ENCODE data around the gene FRMD1.

FRMD1 gene

DNA sequence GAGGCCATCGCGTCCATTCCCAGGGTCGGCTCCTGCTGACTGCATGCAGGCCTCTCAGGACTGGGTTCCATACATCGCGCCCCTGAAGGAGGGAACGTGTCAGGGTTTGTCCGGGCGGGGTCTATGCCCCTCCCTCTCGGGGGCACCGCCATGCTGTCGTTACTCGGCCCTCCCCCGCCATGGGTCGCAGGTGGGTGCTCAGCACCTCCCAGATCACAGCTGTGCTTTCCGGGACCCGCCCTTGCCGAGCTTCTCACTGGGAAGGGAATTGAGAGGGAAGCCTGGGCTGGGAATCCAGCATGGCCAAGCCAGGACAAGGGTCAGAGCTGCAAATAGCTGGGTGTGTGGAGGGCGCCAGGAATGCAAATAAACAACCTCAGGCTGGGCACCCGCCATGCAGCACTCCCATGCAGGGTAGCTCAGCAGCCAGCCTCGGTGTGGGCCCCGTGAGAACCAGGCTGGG, at the start of gene FRMD1:
TSS of gene FRMD1 (minus strand) at position 270 of the 463 bp plus-strand sequence. CDS start at position 152, 118 bp downstream.
- DNase-seq (ENCODE audit: low read depth in 2 of 2) = no peak

DNA sequence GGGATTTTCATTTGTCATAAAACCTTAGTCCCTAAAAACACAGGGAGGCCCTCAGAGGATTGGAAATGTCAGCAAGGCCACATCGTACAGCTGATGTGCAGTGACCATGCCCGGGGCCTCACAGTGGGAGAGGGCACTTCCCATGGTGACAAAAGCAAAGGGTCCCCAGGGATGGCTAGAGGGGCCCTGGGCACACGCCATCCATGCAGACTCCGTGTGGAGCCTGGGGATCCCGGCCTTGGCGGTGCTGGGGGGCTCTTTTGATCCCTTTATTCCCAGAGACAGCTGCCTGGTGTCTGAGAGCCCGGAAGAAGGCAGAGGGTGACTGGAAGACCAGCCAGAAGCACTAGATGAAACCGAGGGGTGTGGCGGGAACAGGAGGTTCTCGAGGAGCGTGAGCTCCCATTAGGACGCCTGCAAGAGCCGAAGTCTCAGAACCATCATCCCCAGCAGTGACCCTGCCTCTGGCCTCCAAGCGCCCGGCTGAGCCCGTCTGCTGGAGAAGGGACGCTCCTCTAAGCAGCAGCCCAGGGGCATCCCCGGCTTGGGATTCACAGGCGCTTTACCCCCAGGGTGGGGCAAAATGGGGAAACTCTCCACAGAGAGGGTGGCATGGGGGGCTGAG, 49.1 kb upstream of the FRMD1 start:
- no peak for DNase-seq (ENCODE audit: low read depth in 2 of 2)

- DNase-seq (ENCODE audit: low read depth in 2 of 2) = no peak
Observed at GRCh38 chr6:168127384-168127868, 48.4 kb upstream of the FRMD1 start.

DNA sequence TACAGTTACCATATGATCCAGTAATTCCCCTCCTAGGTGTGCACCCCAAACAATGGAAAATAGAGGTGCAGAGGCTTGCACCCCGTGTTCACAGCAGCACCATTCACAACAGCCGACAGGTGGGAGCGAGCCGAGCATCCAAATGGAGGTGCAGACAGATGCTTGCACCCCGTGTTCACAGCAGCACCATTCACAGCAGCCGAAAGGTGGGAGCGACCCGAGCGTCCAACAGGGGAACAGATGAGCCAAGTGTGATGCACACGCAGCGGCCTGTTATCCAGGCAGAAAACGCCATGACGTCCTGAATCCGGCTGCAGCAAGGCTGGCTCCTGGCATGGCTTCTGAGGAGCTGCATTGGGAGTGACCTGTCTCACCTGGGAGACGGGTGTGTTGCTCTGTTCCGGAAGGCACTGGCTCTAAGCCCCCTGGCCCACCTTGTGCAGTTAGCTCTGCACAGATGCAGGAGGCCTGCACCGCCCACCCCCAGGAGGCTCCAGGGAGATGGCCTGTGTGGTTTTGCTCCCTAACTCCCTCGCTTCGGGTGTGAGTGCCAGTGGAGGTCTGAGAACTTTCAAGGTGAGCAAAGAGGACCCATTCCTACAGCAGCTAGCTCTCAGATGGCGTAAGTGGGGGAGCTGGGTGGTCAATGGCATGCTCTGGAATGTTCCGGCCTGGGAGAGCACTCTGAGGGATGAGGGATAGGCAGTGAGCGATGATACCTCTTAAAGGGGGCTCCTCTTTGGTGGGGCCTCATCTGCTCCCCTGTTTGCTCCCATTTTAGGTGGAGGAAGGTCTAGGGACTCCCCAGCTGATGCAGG, 47.8 kb upstream of the FRMD1 start:
- DNase-seq (ENCODE audit: low read depth in 2 of 2) = no peak

DNA sequence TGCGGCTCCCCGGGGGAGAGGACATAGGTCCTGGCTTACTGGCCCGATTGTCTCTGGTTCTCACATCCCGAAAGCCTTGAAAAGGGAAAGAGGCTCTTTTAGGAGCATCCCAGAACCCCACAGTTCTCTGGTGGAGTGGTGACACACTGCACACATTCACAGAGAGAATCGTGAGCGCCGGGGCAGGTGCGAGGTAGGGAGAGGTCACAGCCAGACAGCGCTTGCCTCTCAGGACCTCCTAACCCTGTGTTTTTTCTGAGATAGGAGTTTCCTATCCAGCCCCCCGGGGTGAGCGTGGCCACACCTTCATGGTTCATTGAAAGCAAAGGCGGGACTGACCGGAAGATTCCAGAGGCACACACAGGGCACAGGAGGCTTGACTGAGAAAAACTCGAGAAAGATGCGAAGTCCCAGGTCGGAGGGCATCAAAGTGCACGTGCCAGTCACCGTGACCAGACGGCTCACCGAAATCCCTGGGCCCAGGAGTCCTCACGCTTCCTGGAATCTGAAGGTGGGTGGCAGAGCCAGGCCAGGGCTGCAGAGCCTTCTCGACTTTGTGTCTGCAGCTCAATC, 46.5 kb upstream of the FRMD1 start:
- no peak for DNase-seq (ENCODE audit: low read depth in 2 of 2)

GRCh38 chr6:168124921-168125320, 45.9 kb upstream of the FRMD1 start:
- no peak for DNase-seq (ENCODE audit: low read depth in 2 of 2)

- no peak for DNase-seq (ENCODE audit: low read depth in 2 of 2)
Observed at GRCh38 chr6:168124158-168124557, 45.1 kb upstream of the FRMD1 start.

GRCh38 chr6:168123165-168123911, 44.3 kb upstream of the FRMD1 start:
- DNase-seq (ENCODE audit: low read depth in 2 of 2) = no peak

GRCh38 chr6:168122521-168122920, 43.5 kb upstream of the FRMD1 start:
- DNase-seq (ENCODE audit: low read depth in 2 of 2) = no peak

DNA sequence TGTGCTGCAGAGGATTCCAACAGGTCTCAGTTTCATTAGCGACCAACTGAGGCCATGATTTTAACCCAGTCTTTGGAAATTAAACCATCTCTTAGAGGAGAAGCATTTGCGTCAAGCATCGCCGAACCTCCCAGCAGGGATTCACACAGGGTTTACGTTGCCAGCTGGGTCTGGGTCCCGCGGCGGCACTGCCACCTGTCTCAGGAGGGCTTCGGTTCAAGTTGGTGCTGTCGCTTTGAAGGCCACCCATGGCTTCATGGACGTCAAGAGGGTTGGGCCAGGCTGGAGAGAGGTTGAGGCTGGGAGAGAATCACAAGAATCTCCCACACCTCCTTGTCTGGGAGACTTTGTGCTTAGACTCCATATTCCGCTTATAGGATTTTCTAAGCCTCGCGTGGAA, 43.0 kb upstream of the FRMD1 start:
- no peak for DNase-seq (ENCODE audit: low read depth in 2 of 2)

DNA sequence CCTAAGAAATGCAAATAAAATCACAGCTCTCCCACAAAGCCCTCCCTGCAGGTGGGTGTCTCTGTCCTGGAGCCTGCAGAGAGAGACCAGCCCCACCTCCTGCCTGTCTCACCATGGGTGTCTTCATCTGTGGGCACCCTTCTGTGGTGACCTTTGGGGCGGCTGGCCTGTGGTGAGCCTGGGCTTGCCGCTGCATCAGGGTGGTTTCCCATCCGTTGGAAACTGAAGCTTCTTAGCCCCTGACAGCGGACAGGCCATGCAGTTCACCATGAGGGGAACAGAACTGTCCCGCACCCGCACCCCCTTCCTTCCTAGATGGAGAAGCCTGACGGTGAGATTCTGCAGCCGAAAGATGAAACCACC, 42.3 kb upstream of the FRMD1 start:
- DNase-seq (ENCODE audit: low read depth in 2 of 2) = no peak

GRCh38 chr6:168120390-168121302, 41.6 kb upstream of the FRMD1 start:
- no peak for DNase-seq (ENCODE audit: low read depth in 2 of 2)

DNA sequence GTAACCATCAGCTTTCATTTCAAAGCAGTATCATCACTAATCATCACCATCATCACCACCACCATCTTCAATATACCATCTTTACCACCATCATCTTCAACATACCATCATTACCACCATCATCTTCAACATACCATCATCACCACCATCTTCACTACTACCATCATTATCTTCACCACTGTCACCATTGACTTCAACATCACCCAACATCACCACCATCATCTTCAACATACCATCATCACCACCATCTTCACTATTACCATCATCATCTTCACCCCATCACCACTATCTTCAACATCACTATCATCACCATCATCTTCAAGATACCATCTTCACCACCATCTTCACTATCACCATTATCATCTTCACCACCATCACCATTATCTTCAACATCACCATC, 40.5 kb upstream of the FRMD1 start:
- DNase-seq (ENCODE audit: low read depth in 2 of 2) = no peak

- no peak for DNase-seq (ENCODE audit: low read depth in 2 of 2)
Observed at GRCh38 chr6:168118935-168119334, 39.9 kb upstream of the FRMD1 start.

- no peak for DNase-seq (ENCODE audit: low read depth in 2 of 2)
Observed at GRCh38 chr6:168117942-168118341, 38.9 kb upstream of the FRMD1 start.

DNA sequence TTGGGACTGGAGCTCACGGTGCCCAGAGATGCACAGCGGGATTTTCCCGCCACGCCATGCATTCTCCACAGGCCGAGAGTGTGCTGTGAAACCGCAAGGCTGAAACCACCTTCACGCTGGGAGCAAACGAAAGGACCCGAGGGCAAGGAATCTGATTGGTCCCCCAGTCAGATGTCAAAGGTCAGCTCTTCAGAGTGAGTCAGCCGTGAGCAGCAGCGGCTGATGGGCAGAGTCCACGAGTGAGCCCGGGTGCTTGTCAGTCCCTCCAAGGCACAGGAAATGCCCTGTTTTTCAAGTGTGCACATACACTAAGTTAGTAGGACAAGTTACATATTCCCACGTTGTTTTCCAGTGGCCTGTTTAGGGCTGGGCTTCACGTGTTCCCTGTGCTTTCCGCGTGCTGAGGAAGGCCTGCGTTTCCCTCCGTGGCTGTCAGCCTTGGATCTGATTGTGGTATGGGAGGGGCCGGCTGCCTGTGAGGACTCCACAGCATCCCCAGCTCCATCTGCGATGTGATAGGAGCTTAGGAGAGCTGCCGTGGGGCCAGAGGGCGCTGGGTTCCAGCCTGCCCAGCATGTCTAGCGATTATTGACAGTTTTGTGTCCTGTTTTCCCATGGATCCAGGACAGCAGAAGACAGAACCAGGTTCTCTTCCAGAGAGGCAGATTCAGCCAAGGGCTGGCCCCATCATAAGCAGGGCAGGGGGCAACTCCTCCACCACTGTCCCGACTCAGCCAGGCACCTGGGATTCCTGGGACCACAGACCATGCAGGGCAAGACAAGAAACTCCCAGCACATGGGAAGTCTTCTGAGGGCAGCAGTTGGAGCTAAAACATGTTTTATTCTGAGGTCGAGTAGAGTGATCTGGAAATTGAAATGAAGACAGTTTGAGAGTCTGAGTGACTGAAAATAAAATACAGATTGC, 38.2 kb upstream of the FRMD1 start:
- DNase-seq (ENCODE audit: low read depth in 2 of 2) = no peak

GRCh38 chr6:168116438-168116974, 37.5 kb upstream of the FRMD1 start:
- DNase-seq (ENCODE audit: low read depth in 2 of 2) = no peak

GRCh38 chr6:168115748-168116437, 36.9 kb upstream of the FRMD1 start:
- no peak for DNase-seq (ENCODE audit: low read depth in 2 of 2)

DNA sequence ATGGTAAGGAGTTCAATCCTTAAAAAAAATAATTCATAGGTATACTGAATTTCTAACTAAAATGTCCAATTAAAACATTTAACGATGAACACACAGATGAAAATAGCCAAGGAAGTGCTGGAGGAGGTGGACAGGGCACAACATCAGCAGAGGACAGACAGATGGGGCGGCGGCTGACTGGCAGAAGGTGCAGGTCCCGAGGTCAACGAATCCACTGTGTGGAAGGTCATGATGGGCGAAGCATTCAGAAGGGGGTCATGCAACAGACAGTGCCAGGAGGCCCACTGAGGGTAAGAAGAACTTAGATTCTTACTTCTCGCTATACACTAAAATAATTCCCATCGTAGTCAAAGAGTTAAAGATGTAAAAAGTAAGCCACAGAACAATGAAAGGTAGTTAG, 34.2 kb upstream of the FRMD1 start:
- DNase-seq (ENCODE audit: low read depth in 2 of 2) = no peak
